K562 (cell line): ENCODE results near the gene LPAR3. TPM values are rescaled to one million over a fixed set of nuclear protein-coding genes. Genes with fewer than 3 reads are reported as not detected.

Experiments used
- ATAC-seq: fragments of 200-7000 bp; cut with Tn5 transposase; 3 replicates; pipeline ENCODE4 v1.9.1; 2020; ENCODE audit warnings: moderate library complexity
- BruUV-seq: library from RNA; stranded (reverse); fragments of 400-500 nt; replicated peaks from 2 replicates; lab custom pipeline; 2021; lab: Mats Ljungman, UMichigan
- CTCF ChIA-PET: fragments of 300-600 bp; formaldehyde crosslinking; extraction: SDS; loops from one replicate; lab custom pipeline; 2021; ENCODE audit warnings: low intra/inter-chr PET ratio; lab: Yijun Ruan, JAX
- POLR2A ChIA-PET: fragments of 300-600, 350-650 bp; sonication (Branson Sonifier 250); formaldehyde crosslinking; extraction: SDS; loops from one replicate; lab custom pipeline; 2021; ENCODE audit warnings: antibody characterized with exemption, inconsistent platforms; lab: Yijun Ruan, JAX
- DNase-seq, 4 experiments: peaks; one replicate each; pipeline versions ENCODE4 v3.0.0 to v3.0.0-alpha.2; 2011 to 2018; ENCODE audit warnings: low spot score in 3 of 4, mixed read lengths in 3 of 4; ENCODE audit errors: extremely low read depth in 1 of 4
- FAIRE-seq: peaks from 2 replicates; lab custom pipeline; 2011; peaks lifted over from hg19 to GRCh38; lab: Jason Lieb, UNC
- H2AFZ ChIP-seq: 2 replicates; pipeline ENCODE4 v1.6.0; 2011; ENCODE audit warnings: low read depth, low read length, control low read depth, inconsistent platforms
- H3K27ac ChIP-seq: fragments of 200-600 bp; 3 replicates; pipeline ENCODE4 v1.8.0; 2011; ENCODE audit warnings: low read depth, mild to moderate bottlenecking, control low read depth, inconsistent platforms, low read length, moderate library complexity, mixed read lengths; ENCODE audit errors: extremely low read depth
- H3K27me3 ChIP-seq, 2 experiments: fragments of 300-600 bp in 1 of 2; 2 replicates in 1 of 2; 3 replicates in 1 of 2; pipeline versions ENCODE4 v1.6.0 to v1.8.0; 2011; ENCODE audit warnings: inconsistent platforms in 2 of 2, low read length in 2 of 2, mild to moderate bottlenecking in 1 of 2, mixed read lengths in 1 of 2, moderate library complexity in 1 of 2; ENCODE audit not compliant: control insufficient read depth in 2 of 2, insufficient read depth in 2 of 2
- H3K36me3 ChIP-seq: fragments of 300-600 bp; 3 replicates; pipeline ENCODE4 v1.8.0; 2011; ENCODE audit warnings: mild to moderate bottlenecking, low read length, inconsistent platforms; ENCODE audit not compliant: control insufficient read depth, insufficient read depth
- H3K4me1 ChIP-seq, 2 experiments: fragments of 200-600 bp in 1 of 2; replicated peaks in 1 of 2; 2 replicates in 1 of 2; 3 replicates in 1 of 2; pipeline versions ENCODE4 v1.5.1 to v1.8.0; 2011; ENCODE audit warnings: inconsistent platforms in 2 of 2, low read length in 2 of 2, mild to moderate bottlenecking in 1 of 2, mixed read lengths in 1 of 2, moderate library complexity in 1 of 2; ENCODE audit not compliant: control insufficient read depth in 2 of 2, insufficient read depth in 2 of 2
- H3K4me2 ChIP-seq: 2 replicates; pipeline ENCODE4 v1.6.1; 2011; ENCODE audit warnings: low read length, control low read depth, inconsistent platforms, mixed read lengths; ENCODE audit not compliant: insufficient read depth
- H3K4me3 ChIP-seq: fragments of 200-600 bp; sonication (generic), shearing (Covaris generic); 2 replicates; pipeline ENCODE4 v1.5.1; 2016; ENCODE audit warnings: control low read depth, inconsistent platforms
- H3K79me2 ChIP-seq: fragments of 200-600 bp; 3 replicates; pipeline ENCODE4 v1.8.0; 2011; ENCODE audit warnings: low read length, inconsistent platforms; ENCODE audit not compliant: control insufficient read depth, insufficient read depth
- H3K9ac ChIP-seq, 2 experiments: 2 replicates each; pipeline versions ENCODE4 v1.6.0 to v1.6.1; 2011; ENCODE audit warnings: low read depth in 2 of 2, low read length in 2 of 2, control low read depth in 1 of 2, inconsistent platforms in 1 of 2, mild to moderate bottlenecking in 1 of 2, mixed read lengths in 1 of 2; ENCODE audit not compliant: insufficient read depth in 1 of 2
- H3K9me1 ChIP-seq: one replicate; pipeline ENCODE4 v1.6.0; 2011; ENCODE audit warnings: inconsistent platforms, mild to moderate bottlenecking, low read length, moderate library complexity; ENCODE audit not compliant: control insufficient read depth, insufficient read depth
- H3K9me3 ChIP-seq: replicated peaks from 2 replicates; pipeline ENCODE4 v1.5.1; 2011; ENCODE audit warnings: low read depth, low read length, inconsistent platforms; ENCODE audit not compliant: control insufficient read depth, insufficient read depth
- H4K20me1 ChIP-seq: replicated peaks from 2 replicates; pipeline ENCODE4 v1.6.1; 2011; ENCODE audit warnings: low read length, inconsistent platforms, mixed read lengths; ENCODE audit not compliant: control insufficient read depth, insufficient read depth
- ATF1 ChIP-seq, 2 experiments: fragments of 450-650 bp in 1 of 2; IDR thresholded peaks; 2 replicates each; pipeline ENCODE4 v1.6.1; 2016; ENCODE audit warnings: missing compliant biosample characterization in 1 of 2, missing genetic modification characterization in 1 of 2
- BHLHE40 ChIP-seq: IDR thresholded peaks from 2 replicates; pipeline ENCODE4 v1.6.1; 2011; ENCODE audit warnings: low read length, improper control_type of control experiment
- DMBX1 ChIP-seq: fragments of 250-450 bp; sonication (Bioruptor Pico); IDR thresholded peaks from 2 replicates; pipeline ENCODE4 v1.8.0; 2022; ENCODE audit warnings: inconsistent platforms, mild to moderate bottlenecking, moderate library complexity, borderline replicate concordance
- ETV5 ChIP-seq: sonication (generic); formaldehyde crosslinking; IDR thresholded peaks from 2 replicates; pipeline ENCODE4 v1.4.0; 2020; ENCODE audit warnings: low read depth, mild to moderate bottlenecking, missing genetic modification reagents
- HMG20B ChIP-seq: fragments of 250-450 bp; sonication (Bioruptor Pico); IDR thresholded peaks from 2 replicates; pipeline ENCODE4 v1.5.0; 2021; ENCODE audit warnings: mild to moderate bottlenecking
- KDM1A ChIP-seq, 2 experiments: fragments of 450-650 bp; IDR thresholded peaks; 2 replicates each; pipeline ENCODE4 v1.6.1; 2016; ENCODE audit warnings: mild to moderate bottlenecking in 2 of 2
- KLF10 ChIP-seq: fragments of 250-450 bp; sonication (Bioruptor Pico); IDR thresholded peaks from 2 replicates; pipeline ENCODE4 v1.6.1; 2021; ENCODE audit warnings: matching md5 sums
- RBM14 ChIP-seq: fragments of 200-400 bp; formaldehyde crosslinking; IDR thresholded peaks from 2 replicates; pipeline ENCODE4 v1.6.1; 2018; ENCODE audit warnings: low read depth, mild to moderate bottlenecking, low read length, moderate library complexity, borderline replicate concordance; ENCODE audit not compliant: insufficient read depth
- TOE1 ChIP-seq, 2 experiments: fragments of 450-650 bp in 1 of 2; sonication (generic) in 1 of 2; formaldehyde crosslinking in 1 of 2; IDR thresholded peaks; 2 replicates each; pipeline versions ENCODE4 v1.7.1 to v1.8.0; 2016 to 2022; ENCODE audit warnings: borderline replicate concordance in 2 of 2, mild to moderate bottlenecking in 2 of 2, antibody characterized with exemption in 1 of 2, inconsistent platforms in 1 of 2, low read depth in 1 of 2, missing genetic modification reagents in 1 of 2, moderate library complexity in 1 of 2
- ZNF143 ChIP-seq: sonication (generic); formaldehyde crosslinking; IDR thresholded peaks from 2 replicates; pipeline ENCODE4 v1.9.0; 2022; ENCODE audit warnings: mild to moderate bottlenecking, missing genetic modification reagents
- ZNF311 ChIP-seq: fragments of 250-450 bp; sonication (Bioruptor Pico); IDR thresholded peaks from 2 replicates; pipeline ENCODE4 v1.4.0; 2020; ENCODE audit warnings: mild to moderate bottlenecking, moderate library complexity
- ZNF695 ChIP-seq: fragments of 450-650 bp; formaldehyde crosslinking; IDR thresholded peaks from 2 replicates; pipeline ENCODE4 v1.4.0; 2020; ENCODE audit warnings: mild to moderate bottlenecking, moderate library complexity
- WGBS: fragments of 100-300 bp; shearing (Covaris generic); methylation state at CpG from one replicate; pipeline ENCODE4 v1.1.6; 2016; ENCODE audit warnings: low coverage, mixed read lengths; ENCODE audit not compliant: insufficient coverage; ENCODE audit errors: missing lambda C conversion rate; 5-methylcytosine and 5-hydroxymethylcytosine counted together
- in situ Hi-C: fragments of 300-500 bp; cut with MboI; formaldehyde crosslinking; loops from 4 replicates; pipeline ENCODE4 v1.15.0; 2018; ENCODE audit warnings: inconsistent platforms, mixed read lengths
- intact Hi-C: fragments of 100-400 bp; cut with micrococcal nuclease; formaldehyde crosslinking; loops from 2 replicates; pipeline ENCODE4 v1.14.2; 2022
- polyA plus RNA-seq, 8 experiments: library from polyadenylated mRNA; depleted of rRNA in 4 of 8; stranded (reverse) in 5 of 8; unstranded in 3 of 8; fragments of >200 nt; fragmentation: Nextera tagmentation in 2 of 8; fragmentation: Illumina TruSeq in 1 of 8; extraction: Ambion mirVana in 2 of 8; extraction: Trizol in 1 of 8; gene quantifications; 2 replicates each; pipeline versions ENCODE4 v1.2.1 to v1.2.3, GENCODE V29; 2011 to 2014; ENCODE audit warnings: inconsistent platforms in 1 of 8, missing spikeins in 1 of 8
- total RNA-seq, 7 experiments: library from RNA; depleted of rRNA in 6 of 7; stranded (reverse); fragments of >200 nt in 6 of 7; fragmentation: Illumina TruSeq in 2 of 7; extraction: Trizol in 2 of 7; gene quantifications; 2 replicates each; pipeline versions ENCODE4 v1.2.1 to v1.2.3, GENCODE V29; 2011 to 2021; ENCODE audit warnings: low replicate concordance in 1 of 7
- TF ChIP-seq, protein P1 (sequence below): fragments of 250-450 bp; sonication (Bioruptor Pico); IDR thresholded peaks from 2 replicates; pipeline ENCODE4 v1.8.0; 2022; ENCODE audit warnings: inconsistent platforms, mild to moderate bottlenecking, moderate library complexity, borderline replicate concordance
- TF ChIP-seq, protein P2 (sequence below): sonication (generic); formaldehyde crosslinking; IDR thresholded peaks from 2 replicates; pipeline ENCODE4 v1.9.0; 2022; ENCODE audit warnings: mild to moderate bottlenecking, missing genetic modification reagents
- TF ChIP-seq, protein P3 (sequence below): fragments of 250-450 bp; sonication (Bioruptor Pico); IDR thresholded peaks from 2 replicates; pipeline ENCODE4 v1.4.0; 2020; ENCODE audit warnings: borderline replicate concordance
- TF ChIP-seq, protein P4 (sequence below): fragments of 450-650 bp; formaldehyde crosslinking; IDR thresholded peaks from 2 replicates; pipeline ENCODE4 v1.4.0; 2022; ENCODE audit warnings: missing genetic modification characterization

The LPAR3 gene
- total and polyA plus RNA-seq, 9 of the 15 experiments (the other 6 are each of a cell fraction or from before 2014, with no cell fraction given) = 0.11 TPM; not detected in 8

DNA sequence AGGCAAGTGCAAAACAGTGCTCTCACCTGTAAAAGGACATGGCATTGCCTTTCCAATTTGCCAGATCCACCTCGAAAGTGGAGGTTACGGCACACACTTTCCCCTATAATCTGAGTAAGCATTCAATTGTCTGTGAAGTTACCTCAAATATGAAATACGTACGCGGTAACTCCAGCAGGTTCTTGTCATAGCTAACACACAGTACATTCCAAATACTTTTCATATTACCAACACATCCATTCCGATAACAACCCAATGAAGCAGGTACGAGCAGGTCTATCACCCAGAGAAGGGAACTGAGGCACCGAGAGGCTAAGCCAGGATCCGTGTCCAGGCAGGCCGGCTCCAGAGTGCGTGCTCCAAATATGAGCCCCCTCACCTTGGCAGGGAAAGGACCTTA is 46.8 kb upstream of the LPAR3 start (continued):
- TF ChIP-seq, protein P1, sequence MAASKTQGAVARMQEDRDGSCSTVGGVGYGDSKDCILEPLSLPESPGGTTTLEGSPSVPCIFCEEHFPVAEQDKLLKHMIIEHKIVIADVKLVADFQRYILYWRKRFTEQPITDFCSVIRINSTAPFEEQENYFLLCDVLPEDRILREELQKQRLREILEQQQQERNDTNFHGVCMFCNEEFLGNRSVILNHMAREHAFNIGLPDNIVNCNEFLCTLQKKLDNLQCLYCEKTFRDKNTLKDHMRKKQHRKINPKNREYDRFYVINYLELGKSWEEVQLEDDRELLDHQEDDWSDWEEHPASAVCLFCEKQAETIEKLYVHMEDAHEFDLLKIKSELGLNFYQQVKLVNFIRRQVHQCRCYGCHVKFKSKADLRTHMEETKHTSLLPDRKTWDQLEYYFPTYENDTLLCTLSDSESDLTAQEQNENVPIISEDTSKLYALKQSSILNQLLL = no peak
- TF ChIP-seq BHLHE40 (no peak), DMBX1 (no peak), KDM1A (IDR thresholded peaks at IDR 0.05) (no peak)
- TF ChIP-seq, protein P2, sequence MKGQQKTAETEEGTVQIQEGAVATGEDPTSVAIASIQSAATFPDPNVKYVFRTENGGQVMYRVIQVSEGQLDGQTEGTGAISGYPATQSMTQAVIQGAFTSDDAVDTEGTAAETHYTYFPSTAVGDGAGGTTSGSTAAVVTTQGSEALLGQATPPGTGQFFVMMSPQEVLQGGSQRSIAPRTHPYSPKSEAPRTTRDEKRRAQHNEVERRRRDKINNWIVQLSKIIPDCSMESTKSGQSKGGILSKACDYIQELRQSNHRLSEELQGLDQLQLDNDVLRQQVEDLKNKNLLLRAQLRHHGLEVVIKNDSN (CRISPR knock-in tag) = no peak

DNA sequence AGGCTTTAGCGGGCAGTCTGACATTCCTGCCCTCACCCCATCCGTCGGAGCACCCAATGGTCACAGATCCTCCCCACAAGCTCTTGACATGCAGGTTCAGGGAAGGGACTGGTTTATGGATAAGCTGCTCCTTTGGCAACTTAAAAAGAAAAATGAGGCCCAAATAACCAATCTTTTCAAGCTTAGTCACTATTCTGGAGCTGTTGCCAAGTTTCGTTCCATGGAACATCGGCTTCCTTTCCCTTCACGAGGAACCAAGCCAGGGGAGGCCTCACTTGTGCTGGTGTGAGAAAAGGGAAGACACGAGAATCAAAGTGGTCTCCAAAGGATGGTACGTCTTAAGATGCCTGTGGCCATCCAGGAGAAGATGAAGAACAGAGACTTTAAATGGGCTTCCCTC is 46.1 kb upstream of the LPAR3 start:
- DNase-seq (no peak), ATAC-seq (no peak), FAIRE-seq (no peak)
- Histone ChIP-seq H3K9me3 (no peaks in the 10 kb centered on the region), H3K4me3 (no peak overlapping the region), H3K9ac (no peak overlapping the region), H4K20me1 (no peaks in the 10 kb centered on the region), H3K4me1 (no peaks in the 10 kb centered on the region), H3K27me3 (peaks cover 22 to 30% of the 10 kb centered on the region in 2 experiments; a peak in 4 of 5 replicates), H3K36me3 (no peaks in the 10 kb centered on the region), H3K4me2 (no peak overlapping the region), H2AFZ (no peak overlapping the region), H3K27ac (no peak overlapping the region), H3K79me2 (no peaks in the 10 kb centered on the region), H3K9me1 (no peaks in the 10 kb centered on the region)
- in situ Hi-C loops (loop anchor here (25.0 kb wide), 1 partner anchor 1027 kb away; no protein-coding TSS in a partner anchor), intact Hi-C loops (loop anchor here (5.0 to 10.0 kb wide), 3 partner anchors 167 to 1034 kb away; no protein-coding TSS in a partner anchor)
- CTCF ChIA-PET = no interaction called here
- 1% methylated on average over 8 of the region's 8 CpGs for WGBS
- POLR2A ChIA-PET = no interaction called here
- no TSS peak for BruUV-seq
- TF ChIP-seq, protein P3, sequence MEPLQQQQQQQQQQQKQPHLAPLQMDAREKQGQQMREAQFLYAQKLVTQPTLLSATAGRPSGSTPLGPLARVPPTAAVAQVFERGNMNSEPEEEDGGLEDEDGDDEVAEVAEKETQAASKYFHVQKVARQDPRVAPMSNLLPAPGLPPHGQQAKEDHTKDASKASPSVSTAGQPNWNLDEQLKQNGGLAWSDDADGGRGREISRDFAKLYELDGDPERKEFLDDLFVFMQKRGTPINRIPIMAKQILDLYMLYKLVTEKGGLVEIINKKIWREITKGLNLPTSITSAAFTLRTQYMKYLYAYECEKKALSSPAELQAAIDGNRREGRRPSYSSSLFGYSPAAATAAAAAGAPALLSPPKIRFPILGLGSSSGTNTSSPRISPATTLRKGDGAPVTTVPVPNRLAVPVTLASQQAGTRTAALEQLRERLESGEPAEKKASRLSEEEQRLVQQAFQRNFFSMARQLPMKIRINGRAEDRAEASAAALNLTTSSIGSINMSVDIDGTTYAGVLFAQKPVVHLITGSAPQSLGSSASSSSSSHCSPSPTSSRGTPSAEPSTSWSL (CRISPR knock-in tag) = no peak
- TF ChIP-seq ZNF311 (CRISPR knock-in tag) = no peak
- TF ChIP-seq RBM14 = no peak
- TF ChIP-seq ETV5 (CRISPR knock-in tag) = no peak
- no peak for TF ChIP-seq KLF10
- TF ChIP-seq ZNF143 (CRISPR knock-in tag) = no peak
- TF ChIP-seq ATF1 (CRISPR knock-in tag; IDR thresholded peaks at IDR 0.05) = no peak
- TF ChIP-seq ATF1 (tag; IDR thresholded peaks at IDR 0.05) = no peak
- TF ChIP-seq, protein P4, sequence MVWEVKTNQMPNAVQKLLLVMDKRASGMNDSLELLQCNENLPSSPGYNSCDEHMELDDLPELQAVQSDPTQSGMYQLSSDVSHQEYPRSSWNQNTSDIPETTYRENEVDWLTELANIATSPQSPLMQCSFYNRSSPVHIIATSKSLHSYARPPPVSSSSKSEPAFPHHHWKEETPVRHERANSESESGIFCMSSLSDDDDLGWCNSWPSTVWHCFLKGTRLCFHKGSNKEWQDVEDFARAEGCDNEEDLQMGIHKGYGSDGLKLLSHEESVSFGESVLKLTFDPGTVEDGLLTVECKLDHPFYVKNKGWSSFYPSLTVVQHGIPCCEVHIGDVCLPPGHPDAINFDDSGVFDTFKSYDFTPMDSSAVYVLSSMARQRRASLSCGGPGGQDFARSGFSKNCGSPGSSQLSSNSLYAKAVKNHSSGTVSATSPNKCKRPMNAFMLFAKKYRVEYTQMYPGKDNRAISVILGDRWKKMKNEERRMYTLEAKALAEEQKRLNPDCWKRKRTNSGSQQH (CRISPR knock-in tag) = no peak
- no peak for TF ChIP-seq TOE1 (IDR thresholded peaks at IDR 0.05; ENCODE audit: borderline replicate concordance)
- TF ChIP-seq TOE1 (CRISPR knock-in tag; IDR thresholded peaks at IDR 0.05; ENCODE audit: borderline replicate concordance, low read depth) = no peak
- TF ChIP-seq ZNF695 (CRISPR knock-in tag) = no peak
- TF ChIP-seq HMG20B (CRISPR knock-in tag) = no peak
